Ishikawa (cell line): Measurements from ENCODE around the gene ADAMTS15.

ENCODE experiments used
- CEBPB ChIP-seq: IDR thresholded peaks from 2 replicates; pipeline ENCODE4 v1.6.1; 2012
- CREB1 ChIP-seq: IDR thresholded peaks from 2 replicates; pipeline ENCODE4 v1.6.1; 2012; ENCODE audit warnings: low read depth
- EGR1 ChIP-seq: IDR thresholded peaks from 2 replicates; pipeline ENCODE4 v1.6.1; 2012
- EP300 ChIP-seq: IDR thresholded peaks from 2 replicates; pipeline ENCODE4 v1.6.1; 2012; ENCODE audit warnings: borderline replicate concordance
- FOXM1 ChIP-seq: IDR thresholded peaks from 2 replicates; pipeline ENCODE4 v1.6.1; 2012; ENCODE audit warnings: low read depth, borderline replicate concordance
- MAX ChIP-seq: IDR thresholded peaks from 2 replicates; pipeline ENCODE4 v1.6.1; 2012
- NFIC ChIP-seq: IDR thresholded peaks from 2 replicates; pipeline ENCODE4 v1.6.1; 2012
- RAD21 ChIP-seq: IDR thresholded peaks from 2 replicates; pipeline ENCODE4 v1.6.1; 2012; ENCODE audit warnings: low read depth
- TAF1 ChIP-seq: IDR thresholded peaks from 2 replicates; pipeline ENCODE4 v1.6.1; 2012; ENCODE audit warnings: low read depth, mild to moderate bottlenecking
- TCF12 ChIP-seq: IDR thresholded peaks from 2 replicates; pipeline ENCODE4 v1.6.1; 2012; ENCODE audit warnings: low read depth
- TEAD4 ChIP-seq: IDR thresholded peaks from 2 replicates; pipeline ENCODE4 v1.6.1; 2012
- YY1 ChIP-seq: IDR thresholded peaks from 2 replicates; pipeline ENCODE4 v1.6.1; 2012; ENCODE audit warnings: low read depth
- ZBTB7A ChIP-seq: IDR thresholded peaks from 2 replicates; pipeline ENCODE4 v1.6.1; 2012; ENCODE audit warnings: low read depth
- TF ChIP-seq, protein P1 (sequence below): IDR thresholded peaks from 2 replicates; pipeline ENCODE4 v1.6.1; 2012; ENCODE audit warnings: low read depth, mild to moderate bottlenecking
- TF ChIP-seq, protein P2 (sequence below): IDR thresholded peaks from 2 replicates; pipeline ENCODE4 v1.6.1; 2012

The ADAMTS15 gene

DNA sequence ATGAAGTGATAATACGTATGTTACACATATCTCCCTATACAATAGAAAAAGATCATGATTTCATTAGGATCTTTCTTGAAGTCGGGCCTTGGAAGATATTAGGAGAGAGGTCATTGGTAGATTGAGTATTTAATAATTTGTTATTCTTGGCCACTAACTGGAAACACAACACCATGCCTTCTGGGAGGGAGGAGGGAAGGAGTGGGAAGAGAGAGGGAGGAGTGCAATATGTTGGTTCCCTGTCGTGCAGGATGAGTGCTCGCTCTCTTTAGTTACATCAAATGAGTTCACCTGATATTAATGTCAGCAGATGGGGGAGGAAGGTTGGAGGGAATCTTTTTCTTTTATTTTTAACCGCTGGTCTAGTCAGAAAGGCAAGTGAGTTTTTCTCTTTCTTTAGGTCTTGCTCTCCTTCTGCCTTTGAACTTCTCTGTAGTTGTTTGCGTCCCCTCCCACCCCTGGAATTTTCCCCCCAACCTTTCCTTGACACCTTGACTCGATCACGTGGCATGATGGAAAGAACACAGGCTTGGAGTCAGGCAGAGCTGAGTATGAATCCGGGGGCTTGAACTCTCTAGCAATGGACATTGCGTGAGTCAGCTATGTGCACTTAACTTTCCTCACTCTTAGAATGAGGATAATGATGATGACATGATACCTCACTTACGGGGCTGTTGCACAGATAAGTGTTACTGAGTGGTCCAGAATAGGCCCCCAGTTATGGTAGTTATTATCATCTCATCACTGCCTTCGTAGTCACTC, 6.2 kb downstream of the ADAMTS15 start:
- TF ChIP-seq NFIC = peak; percentile 67
- TF ChIP-seq MAX = no peak

DNA sequence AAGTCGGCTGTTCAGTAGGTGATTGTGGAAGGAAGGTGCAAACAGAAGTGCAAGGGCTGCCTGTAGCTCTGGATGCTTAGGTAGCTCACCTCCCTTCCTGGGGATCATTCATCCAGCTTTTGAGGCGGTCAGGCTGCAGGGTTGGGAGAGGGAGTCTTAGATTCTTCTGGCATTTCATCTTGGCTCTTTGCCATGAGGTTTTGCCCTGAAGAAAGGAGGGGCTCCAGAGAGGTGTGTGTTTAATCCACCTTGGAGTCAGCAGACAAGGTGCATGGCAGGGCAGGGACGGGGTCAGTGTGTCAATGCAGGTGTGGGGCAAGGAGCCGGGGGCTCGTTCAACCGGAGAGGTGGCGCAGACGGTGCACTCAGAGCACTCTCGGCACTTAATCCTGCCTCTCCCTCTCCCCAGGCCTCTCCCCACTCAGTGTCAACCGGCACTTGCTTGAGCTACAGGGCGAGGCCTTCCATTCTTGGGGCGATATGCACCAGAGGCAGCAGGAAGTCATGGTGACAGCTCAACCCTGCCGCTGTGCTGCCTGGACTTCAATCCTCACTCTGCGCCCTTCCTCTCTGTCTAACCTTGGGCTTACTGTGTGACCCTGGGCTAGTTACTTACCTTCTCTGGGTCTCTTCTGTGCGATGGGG, 7.2 kb downstream of the ADAMTS15 start:
- TF ChIP-seq FOXM1 (no peak), NFIC (peak; percentile 76)

- TF ChIP-seq EP300 (no peak), ZBTB7A (no peak), FOXM1 (no peak), MAX (no peak), YY1 (no peak), TAF1 (no peak), RAD21 (no peak), NFIC (no peak), CEBPB (no peak), TEAD4 (no peak), EGR1 (no peak), CREB1 (no peak), TCF12 (no peak)
- TF ChIP-seq, protein P1, sequence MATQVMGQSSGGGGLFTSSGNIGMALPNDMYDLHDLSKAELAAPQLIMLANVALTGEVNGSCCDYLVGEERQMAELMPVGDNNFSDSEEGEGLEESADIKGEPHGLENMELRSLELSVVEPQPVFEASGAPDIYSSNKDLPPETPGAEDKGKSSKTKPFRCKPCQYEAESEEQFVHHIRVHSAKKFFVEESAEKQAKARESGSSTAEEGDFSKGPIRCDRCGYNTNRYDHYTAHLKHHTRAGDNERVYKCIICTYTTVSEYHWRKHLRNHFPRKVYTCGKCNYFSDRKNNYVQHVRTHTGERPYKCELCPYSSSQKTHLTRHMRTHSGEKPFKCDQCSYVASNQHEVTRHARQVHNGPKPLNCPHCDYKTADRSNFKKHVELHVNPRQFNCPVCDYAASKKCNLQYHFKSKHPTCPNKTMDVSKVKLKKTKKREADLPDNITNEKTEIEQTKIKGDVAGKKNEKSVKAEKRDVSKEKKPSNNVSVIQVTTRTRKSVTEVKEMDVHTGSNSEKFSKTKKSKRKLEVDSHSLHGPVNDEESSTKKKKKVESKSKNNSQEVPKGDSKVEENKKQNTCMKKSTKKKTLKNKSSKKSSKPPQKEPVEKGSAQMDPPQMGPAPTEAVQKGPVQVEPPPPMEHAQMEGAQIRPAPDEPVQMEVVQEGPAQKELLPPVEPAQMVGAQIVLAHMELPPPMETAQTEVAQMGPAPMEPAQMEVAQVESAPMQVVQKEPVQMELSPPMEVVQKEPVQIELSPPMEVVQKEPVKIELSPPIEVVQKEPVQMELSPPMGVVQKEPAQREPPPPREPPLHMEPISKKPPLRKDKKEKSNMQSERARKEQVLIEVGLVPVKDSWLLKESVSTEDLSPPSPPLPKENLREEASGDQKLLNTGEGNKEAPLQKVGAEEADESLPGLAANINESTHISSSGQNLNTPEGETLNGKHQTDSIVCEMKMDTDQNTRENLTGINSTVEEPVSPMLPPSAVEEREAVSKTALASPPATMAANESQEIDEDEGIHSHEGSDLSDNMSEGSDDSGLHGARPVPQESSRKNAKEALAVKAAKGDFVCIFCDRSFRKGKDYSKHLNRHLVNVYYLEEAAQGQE = no peak
- TF ChIP-seq, protein P2, sequence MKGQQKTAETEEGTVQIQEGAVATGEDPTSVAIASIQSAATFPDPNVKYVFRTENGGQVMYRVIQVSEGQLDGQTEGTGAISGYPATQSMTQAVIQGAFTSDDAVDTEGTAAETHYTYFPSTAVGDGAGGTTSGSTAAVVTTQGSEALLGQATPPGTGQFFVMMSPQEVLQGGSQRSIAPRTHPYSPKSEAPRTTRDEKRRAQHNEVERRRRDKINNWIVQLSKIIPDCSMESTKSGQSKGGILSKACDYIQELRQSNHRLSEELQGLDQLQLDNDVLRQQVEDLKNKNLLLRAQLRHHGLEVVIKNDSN = no peak
Measured at GRCh38 chr11:130456286-130456685, 7.8 kb downstream of the ADAMTS15 start.

DNA sequence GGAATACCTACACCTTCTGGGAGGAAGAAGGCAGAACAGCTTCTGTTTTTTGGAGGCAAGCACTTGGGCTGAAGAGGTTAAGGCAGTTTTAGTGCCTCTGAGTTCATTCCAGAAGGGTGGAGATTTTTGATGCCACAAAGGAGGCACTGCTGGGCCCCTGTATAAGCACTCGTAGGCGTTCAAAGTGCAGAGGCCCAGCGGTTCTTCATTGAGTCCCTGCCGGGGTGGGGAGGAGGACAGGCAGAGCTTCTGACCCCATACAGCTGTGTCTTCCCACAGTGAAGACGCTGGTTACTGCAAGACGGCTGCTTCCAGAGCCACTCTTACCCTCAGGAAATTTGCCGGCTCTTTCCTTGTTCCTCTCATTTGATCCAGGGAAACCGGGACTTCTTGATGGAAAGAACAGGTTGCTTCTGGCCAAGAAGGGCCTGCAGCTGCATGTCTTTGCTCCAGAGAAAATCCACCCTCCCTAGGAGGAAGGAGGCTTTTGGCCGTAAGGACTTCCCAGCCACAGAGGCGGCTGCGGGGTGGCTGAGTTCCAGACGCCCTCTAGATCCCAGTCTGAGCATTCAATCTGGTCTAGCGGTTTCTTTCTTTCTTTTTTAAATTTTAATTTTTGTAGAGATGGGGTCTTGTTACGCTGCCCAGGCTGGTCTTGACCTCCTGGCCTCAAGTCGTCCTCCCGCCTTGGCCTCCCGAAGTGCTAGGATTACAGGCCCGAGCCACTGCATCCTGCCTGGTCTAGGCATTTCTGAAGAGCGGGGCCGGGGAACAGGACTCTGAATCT, 9.4 kb downstream of the ADAMTS15 start:
- no peak for TF ChIP-seq YY1

DNA sequence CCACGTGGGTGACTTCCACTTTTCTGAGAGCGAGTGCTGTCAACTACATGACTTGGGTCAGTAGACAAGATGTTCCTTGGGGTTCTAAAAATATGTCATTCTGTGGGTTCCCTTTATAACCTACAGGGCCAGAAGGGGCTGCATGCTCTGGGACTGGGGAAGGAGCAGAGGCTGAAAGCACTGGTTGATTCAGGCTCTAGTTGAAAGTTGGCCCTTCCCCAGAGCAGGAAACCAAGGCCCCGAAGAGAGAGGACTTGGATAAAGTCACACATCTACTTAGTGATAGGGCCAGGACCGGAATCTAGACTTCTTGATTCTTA, 9.9 kb downstream of the ADAMTS15 start:
- no peak for TF ChIP-seq RAD21
- TF ChIP-seq EGR1 = no peak
- no peak for TF ChIP-seq CREB1
- no peak for TF ChIP-seq TEAD4
- TF ChIP-seq NFIC = no peak
- TF ChIP-seq ZBTB7A = no peak
- no peak for TF ChIP-seq MAX
- no peak for TF ChIP-seq CEBPB
- TF ChIP-seq FOXM1 = no peak
- TF ChIP-seq, protein P1 = no peak
- TF ChIP-seq EP300 = no peak
- TF ChIP-seq TAF1 = no peak
- TF ChIP-seq, protein P2 = no peak
- TF ChIP-seq YY1 = no peak
- no peak for TF ChIP-seq TCF12

DNA sequence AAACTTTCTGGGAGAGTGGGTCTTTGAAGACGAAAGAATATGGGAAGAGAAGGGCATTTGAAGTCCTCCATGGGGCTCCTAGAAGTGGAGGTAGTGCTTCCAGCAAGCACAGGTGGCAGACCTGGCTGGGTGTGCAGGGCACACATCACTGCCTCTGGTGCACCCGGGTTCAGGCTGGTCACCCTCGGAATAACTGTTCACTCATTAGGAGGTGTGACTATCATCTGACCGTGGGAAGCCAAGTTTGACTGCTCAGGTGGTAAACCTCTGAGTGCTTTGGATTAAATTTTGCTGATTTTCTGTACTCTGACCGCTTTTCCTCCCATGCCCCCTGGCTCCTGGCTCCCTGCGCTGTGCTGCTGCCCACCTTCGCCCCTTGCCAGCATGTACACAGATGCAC, 11.1 kb downstream of the ADAMTS15 start:
- TF ChIP-seq RAD21 (no peak), ZBTB7A (no peak)
